Mesenchymal stem cell (in vitro differentiated cells and primary cell): ENCODE data around the gene AK4.

Experiments
- DNase-seq: peaks from one replicate; pipeline ENCODE4 v3.0.0-alpha.2; 2013
- H2AFZ ChIP-seq: one replicate; pipeline ENCODE4 v1.6.1; 2013; ENCODE audit warnings: low read depth, mild to moderate bottlenecking, control low read depth, inconsistent platforms, low read length, moderate library complexity
- H2AK5ac ChIP-seq: 2 replicates; pipeline ENCODE4 v1.6.1; 2013; ENCODE audit warnings: low read length, moderate library complexity, mild to moderate bottlenecking, inconsistent platforms; ENCODE audit not compliant: severe bottlenecking
- H2BK120ac ChIP-seq: one replicate; pipeline ENCODE4 v1.6.1; 2013; ENCODE audit warnings: low read depth, mild to moderate bottlenecking, inconsistent platforms, low read length, moderate library complexity
- H2BK12ac ChIP-seq, 2 experiments: one replicate each; pipeline ENCODE4 v1.6.1; 2013; ENCODE audit warnings: inconsistent platforms in 2 of 2, low read length in 2 of 2, mild to moderate bottlenecking in 2 of 2, moderate library complexity in 2 of 2, control low read depth in 1 of 2
- H2BK15ac ChIP-seq: one replicate; pipeline ENCODE4 v1.6.1; 2013; ENCODE audit warnings: mild to moderate bottlenecking, low read depth, inconsistent platforms; ENCODE audit not compliant: poor library complexity, severe bottlenecking
- H2BK5ac ChIP-seq: 2 replicates; pipeline ENCODE4 v1.6.1; 2013; ENCODE audit warnings: low read depth, mild to moderate bottlenecking, low read length, control low read depth, inconsistent platforms; ENCODE audit not compliant: poor library complexity, severe bottlenecking
- H3K14ac ChIP-seq, 2 experiments: one replicate each; pipeline ENCODE4 v1.6.1; 2013; ENCODE audit warnings: inconsistent platforms in 2 of 2, low read length in 2 of 2, control low read depth in 1 of 2, mild to moderate bottlenecking in 1 of 2, moderate library complexity in 1 of 2
- H3K18ac ChIP-seq, 2 experiments: one replicate each; pipeline ENCODE4 v1.6.1; 2013; ENCODE audit warnings: inconsistent platforms in 2 of 2, low read length in 2 of 2, control low read depth in 1 of 2, low read depth in 1 of 2, mild to moderate bottlenecking in 1 of 2
- H3K23ac ChIP-seq, 2 experiments: one replicate each; pipeline ENCODE4 v1.6.1; 2013; ENCODE audit warnings: inconsistent platforms in 2 of 2, low read length in 2 of 2, mild to moderate bottlenecking in 2 of 2, moderate library complexity in 2 of 2, control low read depth in 1 of 2
- H3K27ac ChIP-seq: 2 replicates; pipeline ENCODE4 v1.5.1; 2013; ENCODE audit warnings: mild to moderate bottlenecking, moderate library complexity, low read length, control low read depth, inconsistent platforms; ENCODE audit not compliant: poor library complexity, severe bottlenecking
- H3K27me3 ChIP-seq, 2 experiments: 2 replicates each; pipeline versions ENCODE4 v1.6.1 to v1.7.0; 2013; ENCODE audit warnings: low read length in 2 of 2, mild to moderate bottlenecking in 2 of 2, moderate library complexity in 2 of 2, control low read depth in 1 of 2, inconsistent platforms in 1 of 2; ENCODE audit not compliant: control insufficient read depth in 1 of 2, insufficient read depth in 1 of 2
- H3K36me3 ChIP-seq, 2 experiments: 2 replicates each; pipeline versions ENCODE4 v1.6.1 to v1.7.0; 2013; ENCODE audit warnings: low read length in 2 of 2, control low read depth in 1 of 2, inconsistent platforms in 1 of 2, low read depth in 1 of 2, mild to moderate bottlenecking in 1 of 2; ENCODE audit not compliant: insufficient read depth in 2 of 2, control insufficient read depth in 1 of 2
- H3K4ac ChIP-seq, 2 experiments: one replicate each; pipeline ENCODE4 v1.6.1; 2013; ENCODE audit warnings: inconsistent platforms in 2 of 2, low read length in 2 of 2, mild to moderate bottlenecking in 2 of 2, moderate library complexity in 2 of 2, control low read depth in 1 of 2, low read depth in 1 of 2
- H3K4me1 ChIP-seq: 2 replicates; pipeline ENCODE4 v1.6.1; 2013; ENCODE audit warnings: low read depth, low read length, control low read depth; ENCODE audit not compliant: control insufficient read depth, insufficient read depth
- H3K4me2 ChIP-seq: 2 replicates; pipeline ENCODE4 v1.6.1; 2013; ENCODE audit warnings: low read length, mild to moderate bottlenecking, inconsistent platforms; ENCODE audit not compliant: poor library complexity, severe bottlenecking
- H3K4me3 ChIP-seq, 2 experiments: 2 replicates each; pipeline versions ENCODE4 v1.5.1 to v1.7.0; 2013; ENCODE audit warnings: low read length in 2 of 2, mild to moderate bottlenecking in 2 of 2, control low read depth in 1 of 2, low read depth in 1 of 2; ENCODE audit not compliant: insufficient read depth in 1 of 2
- H3K79me1 ChIP-seq: replicated peaks from 2 replicates; pipeline ENCODE4 v1.6.1; 2013; ENCODE audit warnings: mild to moderate bottlenecking, control low read depth, low read length, inconsistent platforms; ENCODE audit not compliant: poor library complexity, severe bottlenecking
- H3K9ac ChIP-seq: 2 replicates; pipeline ENCODE4 v1.7.0; 2013; ENCODE audit warnings: mild to moderate bottlenecking, low read length, moderate library complexity
- H3K9me3 ChIP-seq: 2 replicates; pipeline ENCODE4 v1.7.0; 2013; ENCODE audit warnings: mild to moderate bottlenecking, low read length; ENCODE audit not compliant: control insufficient read depth
- H4K8ac ChIP-seq: one replicate; pipeline ENCODE4 v1.6.1; 2013; ENCODE audit warnings: inconsistent platforms, mild to moderate bottlenecking, low read length, moderate library complexity
- H4K91ac ChIP-seq: one replicate; pipeline ENCODE4 v1.6.1; 2013; ENCODE audit warnings: mild to moderate bottlenecking, low read length, inconsistent platforms
- WGBS: methylation state at CpG from one replicate; pipeline ENCODE4 v1.1.7; 2013; ENCODE audit warnings: mixed read lengths; 5-methylcytosine and 5-hydroxymethylcytosine counted together

AK4 gene

GRCh38 chr1:65176056-65176450 lies 28.1 kb downstream of the AK4 start:
- no peak overlapping the region for H3K27ac ChIP-seq
- H2AK5ac ChIP-seq: peak overlapping the region; percentile 79
- H4K91ac ChIP-seq: no peak overlapping the region
- WGBS: 87% methylated on average over 2 of the region's 2 CpGs
- no peak overlapping the region for H3K14ac ChIP-seq
- H3K9ac ChIP-seq: peak overlapping the region; percentile 25
- H2BK120ac ChIP-seq: no peak overlapping the region
- H3K36me3 ChIP-seq: no peaks in the 10 kb centered on the region
- no peak overlapping the region for H3K18ac ChIP-seq
- H3K27me3 ChIP-seq: no peaks in the 10 kb centered on the region
- peaks cover 27% of the 10 kb centered on the region for H3K79me1 ChIP-seq
- no peak overlapping the region for H4K8ac ChIP-seq
- no peaks in the 10 kb centered on the region for H3K9me3 ChIP-seq
- H3K23ac ChIP-seq: no peak overlapping the region
- no peak overlapping the region for H2BK12ac ChIP-seq
- H2BK5ac ChIP-seq: no peak overlapping the region
- peaks cover 29% of the 10 kb centered on the region for H3K4me1 ChIP-seq
- no peak overlapping the region for H2BK15ac ChIP-seq
- DNase-seq: no peak
- no peak overlapping the region for H3K4ac ChIP-seq
- no peak overlapping the region for H3K4me2 ChIP-seq
- H2AFZ ChIP-seq: no peak overlapping the region
- H3K4me3 ChIP-seq: peak overlapping the region in 1 of 2 experiments; percentile 11

GRCh38 chr1:65176591-65176990 lies 28.6 kb downstream of the AK4 start:
- Histone ChIP-seq H4K8ac (no peak overlapping the region), H4K91ac (no peak overlapping the region), H3K9me3 (no peaks in the 10 kb centered on the region), H3K27me3 (no peaks in the 10 kb centered on the region), H3K4ac (no peak overlapping the region), H3K9ac (no peak overlapping the region), H3K27ac (no peak overlapping the region), H2AFZ (no peak overlapping the region), H3K4me1 (peaks cover 32% of the 10 kb centered on the region), H2BK12ac (no peak overlapping the region), H2AK5ac (peak overlapping the region; percentile 79), H3K18ac (no peak overlapping the region), H3K36me3 (no peaks in the 10 kb centered on the region), H3K23ac (no peak overlapping the region), H2BK120ac (no peak overlapping the region), H3K14ac (no peak overlapping the region), H3K79me1 (peaks cover 25% of the 10 kb centered on the region), H2BK5ac (peak overlapping the region; percentile 19), H3K4me3 (peak overlapping the region in 1 of 2 experiments; percentile 11), H3K4me2 (no peak overlapping the region), H2BK15ac (no peak overlapping the region)
- no peak for DNase-seq
- WGBS: 98% methylated on average over 3 of the region's 3 CpGs

GRCh38 chr1:65177457-65177856 lies 29.5 kb downstream of the AK4 start:
- H3K9ac ChIP-seq: peak overlapping the region; percentile 39
- no peaks in the 10 kb centered on the region for H3K36me3 ChIP-seq
- no peak overlapping the region for H2AFZ ChIP-seq
- peak; percentile 55 for DNase-seq
- peaks cover 32% of the 10 kb centered on the region for H3K4me1 ChIP-seq
- H2BK15ac ChIP-seq: no peak overlapping the region
- H2BK12ac ChIP-seq: no peak overlapping the region
- H3K4me3 ChIP-seq: no peak overlapping the region
- peak overlapping the region; percentile 81 for H3K27ac ChIP-seq
- H3K4me2 ChIP-seq: peak overlapping the region; percentile 44
- no peak overlapping the region for H2BK5ac ChIP-seq
- H3K9me3 ChIP-seq: no peaks in the 10 kb centered on the region
- H3K27me3 ChIP-seq: no peaks in the 10 kb centered on the region
- no peak overlapping the region for H4K91ac ChIP-seq
- 53% methylated on average over 4 of the region's 4 CpGs for WGBS
- no peak overlapping the region for H4K8ac ChIP-seq
- H3K14ac ChIP-seq: no peak overlapping the region
- no peak overlapping the region for H2AK5ac ChIP-seq
- no peak overlapping the region for H3K18ac ChIP-seq
- H3K23ac ChIP-seq: no peak overlapping the region
- no peak overlapping the region for H3K4ac ChIP-seq
- peaks cover 31% of the 10 kb centered on the region for H3K79me1 ChIP-seq
- H2BK120ac ChIP-seq: no peak overlapping the region

GRCh38 chr1:65178235-65178634 lies 30.2 kb downstream of the AK4 start:
- Histone ChIP-seq H3K18ac (no peak overlapping the region), H3K4me3 (no peak overlapping the region), H3K4ac (no peak overlapping the region), H2AFZ (no peak overlapping the region), H3K23ac (no peak overlapping the region), H2BK5ac (peak overlapping the region; percentile 40), H2BK15ac (no peak overlapping the region), H4K91ac (no peak overlapping the region), H3K4me1 (peaks cover 27% of the 10 kb centered on the region), H3K14ac (no peak overlapping the region), H2AK5ac (peak overlapping the region; percentile 95), H3K36me3 (no peaks in the 10 kb centered on the region), H2BK120ac (no peak overlapping the region), H3K27ac (peak overlapping the region; percentile 81), H3K9me3 (no peaks in the 10 kb centered on the region), H3K27me3 (no peaks in the 10 kb centered on the region), H3K4me2 (peak overlapping the region; percentile 29), H2BK12ac (peak overlapping the region in 1 of 2 experiments; percentile 35), H3K79me1 (peaks cover 29% of the 10 kb centered on the region), H4K8ac (no peak overlapping the region), H3K9ac (no peak overlapping the region)
- no peak for DNase-seq
- 89% methylated on average over 5 of the region's 5 CpGs for WGBS
